Kidney (tissue), 22 donors: ENCODE data around the gene LRRC17. TPM values are rescaled to one million over a fixed set of nuclear protein-coding genes. Genes with fewer than 3 reads are reported as not detected.

Experiments used
- DNase-seq, 5 donors: peaks; one replicate each; pipeline ENCODE4 v3.0.0-alpha.2; 2013 to 2020
- FAIRE-seq: peaks from 2 replicates; lab custom pipeline; 2012; peaks lifted over from hg19 to GRCh38; lab: Jason Lieb, UNC
- H3K27ac ChIP-seq, 2 donors: one replicate each; pipeline ENCODE4 v1.7.0; 2013; ENCODE audit warnings: low read depth in 2 of 2, low read length in 2 of 2, inconsistent platforms in 1 of 2
- H3K27me3 ChIP-seq: one replicate; pipeline ENCODE4 v1.7.1; 2013; ENCODE audit warnings: low read length, inconsistent platforms; ENCODE audit not compliant: control insufficient read depth, insufficient read depth
- H3K36me3 ChIP-seq, 3 donors: one replicate each; pipeline versions ENCODE4 v1.7.0 to v1.7.1; 2013; ENCODE audit warnings: low read length in 3 of 3, control low read depth in 1 of 3, inconsistent platforms in 1 of 3; ENCODE audit not compliant: insufficient read depth in 3 of 3, control insufficient read depth in 2 of 3
- H3K4me1 ChIP-seq, 3 donors: one replicate each; pipeline versions ENCODE4 v1.7.0 to v1.7.1; 2013; ENCODE audit warnings: low read length in 3 of 3, inconsistent platforms in 1 of 3, low read depth in 1 of 3; ENCODE audit not compliant: control insufficient read depth in 2 of 3, insufficient read depth in 2 of 3
- H3K4me3 ChIP-seq, 3 donors: one replicate each; pipeline versions ENCODE4 v1.7.0 to v1.8.1; 2013; ENCODE audit warnings: low read length in 3 of 3, control low read depth in 1 of 3, inconsistent platforms in 1 of 3
- H3K9ac ChIP-seq, 3 donors: one replicate each; pipeline versions ENCODE4 v1.7.0 to v1.7.1; 2013; ENCODE audit warnings: low read length in 3 of 3, control low read depth in 1 of 3, inconsistent platforms in 1 of 3
- H3K9me3 ChIP-seq, 3 donors: one replicate each; pipeline versions ENCODE4 v1.7.0 to v1.7.1; 2013; ENCODE audit warnings: low read length in 3 of 3, control low read depth in 1 of 3, inconsistent platforms in 1 of 3; ENCODE audit not compliant: control insufficient read depth in 2 of 3, insufficient read depth in 1 of 3
- intact Hi-C: fragments of 100-400 bp; cut with DNase I; formaldehyde crosslinking; loops from one replicate; pipeline ENCODE4 v1.11.1; 2022
- long read RNA-seq, 10 donors: library from polyadenylated mRNA in 1 of 10; unstranded in 1 of 10; transcript quantifications; one replicate each; pipeline ENCODE4 v2.0.0 and lab custom pipeline, GENCODE V29; 2021 to 2026
- polyA plus RNA-seq: library from polyadenylated mRNA; stranded (reverse); fragments of 350-450 nt; fragmentation: Illumina TruSeq; extraction: RNeasy Lipid Tissue Mini Kit (QIAGEN cat#74804); gene quantifications from one replicate; pipeline ENCODE4 v1.2.3, GENCODE V29; 2014; ENCODE audit warnings: low read depth, low replicate concordance; ENCODE audit not compliant: insufficient read depth
- total RNA-seq: library from RNA; stranded (reverse); fragmentation: NEBNext Ultra II Directional; extraction: Animal tissue kit (Norgen Biotek cat#: 25700); gene quantifications from one replicate; pipeline ENCODE4 v1.2.1, GENCODE V29; 2021
- TF ChIP-seq, protein P1 (sequence below): IDR thresholded peaks from 3 replicates; pipeline ENCODE4 v1.5.1; 2012; ENCODE audit warnings: mild to moderate bottlenecking, moderate library complexity, borderline replicate concordance; ENCODE audit not compliant: insufficient read depth; ENCODE audit errors: extremely low read depth
- donor health status: control.
- donor health status: control.
- donor health status: control.
- donor health status: control.
- donor health status: control.
- donor health status: DM: yes; HTN: yes; CAD: no.
- donor health status: Normal renal cell carcinoma (clear cell type).

LRRC17 gene, protein sequence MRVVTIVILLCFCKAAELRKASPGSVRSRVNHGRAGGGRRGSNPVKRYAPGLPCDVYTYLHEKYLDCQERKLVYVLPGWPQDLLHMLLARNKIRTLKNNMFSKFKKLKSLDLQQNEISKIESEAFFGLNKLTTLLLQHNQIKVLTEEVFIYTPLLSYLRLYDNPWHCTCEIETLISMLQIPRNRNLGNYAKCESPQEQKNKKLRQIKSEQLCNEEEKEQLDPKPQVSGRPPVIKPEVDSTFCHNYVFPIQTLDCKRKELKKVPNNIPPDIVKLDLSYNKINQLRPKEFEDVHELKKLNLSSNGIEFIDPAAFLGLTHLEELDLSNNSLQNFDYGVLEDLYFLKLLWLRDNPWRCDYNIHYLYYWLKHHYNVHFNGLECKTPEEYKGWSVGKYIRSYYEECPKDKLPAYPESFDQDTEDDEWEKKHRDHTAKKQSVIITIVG
- total RNA-seq, result 4.0 TPM
- 2.1 TPM for polyA plus RNA-seq
- long read RNA-seq, donor 1, partial matches to known transcripts, result 6 of 10 reads
- long read RNA-seq, donor 1, other reads (novel, unspliced or antisense), result 0 of 10 reads
- long read RNA-seq, donor 2, transcript LRRC17-202 (4 exons, 1,963 nt), result major isoform, 8 of 18 reads
- long read RNA-seq, donor 2, partial matches to known transcripts, result 9 of 18 reads
- long read RNA-seq, donor 2, other reads (novel, unspliced or antisense), result 0 of 18 reads
- long read RNA-seq, donor 3, transcript LRRC17-202 (4 exons, 1,963 nt), result major isoform, 6 of 12 reads
- long read RNA-seq, donor 3, partial matches to known transcripts, result 6 of 12 reads
- long read RNA-seq, donor 3, other reads (novel, unspliced or antisense), result 0 of 12 reads
- long read RNA-seq, donor 4, transcript LRRC17-202 (4 exons, 1,963 nt), result major isoform, 12 of 14 reads
- long read RNA-seq, donor 4, partial matches to known transcripts, result 0 of 14 reads
- long read RNA-seq, donor 4, other reads (novel, unspliced or antisense), result 0 of 14 reads
- long read RNA-seq, donor 5, partial matches to known transcripts, result 0 of 2 reads
- long read RNA-seq, donor 5, other reads (novel, unspliced or antisense), result 0 of 2 reads
- long read RNA-seq, donor 6, transcript LRRC17-202 (4 exons, 1,963 nt), result major isoform, 8 of 32 reads
- long read RNA-seq, donor 6, partial matches to known transcripts, result 24 of 32 reads
- long read RNA-seq, donor 6, other reads (novel, unspliced or antisense), result 0 of 32 reads
- long read RNA-seq, donor 7, result 0 reads
- long read RNA-seq, donor 8, partial matches to known transcripts, result 19 of 22 reads
- long read RNA-seq, donor 8, other reads (novel, unspliced or antisense), result 0 of 22 reads
- long read RNA-seq, donor 9, transcript LRRC17-202 (4 exons, 1,963 nt), result major isoform, 5 of 25 reads
- long read RNA-seq, donor 9, partial matches to known transcripts, result 18 of 25 reads
- long read RNA-seq, donor 9, other reads (novel, unspliced or antisense), result 0 of 25 reads
- long read RNA-seq, donor 10, transcript LRRC17-202 (4 exons, 1,963 nt), result major isoform, 6 of 18 reads
- long read RNA-seq, donor 10, partial matches to known transcripts, result 12 of 18 reads
- long read RNA-seq, donor 10, other reads (novel, unspliced or antisense), result 0 of 18 reads

DNA sequence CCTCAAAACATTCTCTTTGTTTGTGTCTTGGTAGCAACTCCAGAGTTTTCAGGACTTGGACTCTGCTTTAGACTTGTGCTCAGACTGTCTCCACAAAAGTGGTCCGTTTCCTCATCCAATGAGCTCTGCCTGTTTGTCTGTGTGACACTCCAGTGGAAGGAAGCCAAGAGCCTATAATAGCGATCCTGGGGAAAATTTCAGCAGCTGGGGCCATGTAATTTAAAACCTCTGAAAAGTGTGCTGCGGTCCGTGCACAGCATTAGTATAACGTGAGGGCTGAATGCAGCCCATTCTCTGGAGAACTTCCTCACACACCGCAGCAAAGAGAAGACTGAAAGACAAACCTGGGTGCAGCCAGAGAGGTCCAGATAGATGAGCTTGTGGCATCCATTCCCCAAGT lies at the start of gene LRRC17:
LRRC17 (plus strand) TSS at position 259 of the 400 bp plus-strand sequence. CDS start 20,914 bp downstream, outside the sequence.
- H3K9ac ChIP-seq, result peak within 1 kb of the TSS in 1 of 3 donors; percentile 33
- TF ChIP-seq, protein P1, sequence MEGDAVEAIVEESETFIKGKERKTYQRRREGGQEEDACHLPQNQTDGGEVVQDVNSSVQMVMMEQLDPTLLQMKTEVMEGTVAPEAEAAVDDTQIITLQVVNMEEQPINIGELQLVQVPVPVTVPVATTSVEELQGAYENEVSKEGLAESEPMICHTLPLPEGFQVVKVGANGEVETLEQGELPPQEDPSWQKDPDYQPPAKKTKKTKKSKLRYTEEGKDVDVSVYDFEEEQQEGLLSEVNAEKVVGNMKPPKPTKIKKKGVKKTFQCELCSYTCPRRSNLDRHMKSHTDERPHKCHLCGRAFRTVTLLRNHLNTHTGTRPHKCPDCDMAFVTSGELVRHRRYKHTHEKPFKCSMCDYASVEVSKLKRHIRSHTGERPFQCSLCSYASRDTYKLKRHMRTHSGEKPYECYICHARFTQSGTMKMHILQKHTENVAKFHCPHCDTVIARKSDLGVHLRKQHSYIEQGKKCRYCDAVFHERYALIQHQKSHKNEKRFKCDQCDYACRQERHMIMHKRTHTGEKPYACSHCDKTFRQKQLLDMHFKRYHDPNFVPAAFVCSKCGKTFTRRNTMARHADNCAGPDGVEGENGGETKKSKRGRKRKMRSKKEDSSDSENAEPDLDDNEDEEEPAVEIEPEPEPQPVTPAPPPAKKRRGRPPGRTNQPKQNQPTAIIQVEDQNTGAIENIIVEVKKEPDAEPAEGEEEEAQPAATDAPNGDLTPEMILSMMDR, result no peak
- H3K27me3 ChIP-seq, result no peaks in the 10 kb centered on the region
- intact Hi-C loops, result no loop called here
- no peak within 1 kb of the TSS for H3K27ac ChIP-seq
- no peaks in the 10 kb centered on the region for H3K4me1 ChIP-seq
- no peak for FAIRE-seq
- DNase-seq, result peak in 4 of 5 donors; percentile 79 to 96 (median 88)
- H3K36me3 ChIP-seq, result no peaks in the 10 kb centered on the region
- no peaks in the 10 kb centered on the region for H3K9me3 ChIP-seq
- H3K4me3 ChIP-seq, result peak within 1 kb of the TSS; percentile 32 to 76 (median 47)

DNA sequence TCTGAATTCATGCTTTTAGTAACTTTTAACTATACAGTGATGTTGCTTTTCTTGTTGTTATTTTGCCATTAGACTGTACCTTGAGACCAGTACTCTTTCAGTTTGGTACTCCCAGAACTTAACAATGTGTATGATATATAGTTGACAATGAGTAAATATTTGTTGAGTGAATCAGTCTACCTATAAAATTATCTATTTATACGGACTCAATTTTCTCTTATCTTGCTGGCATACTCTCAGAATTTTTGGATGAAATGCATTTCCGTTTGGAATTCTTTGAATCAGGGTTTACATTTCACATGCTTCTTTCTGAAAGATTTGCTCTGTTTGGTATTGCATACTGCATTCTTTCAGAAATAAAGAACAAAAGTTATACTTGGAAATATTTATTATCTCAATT lies 47.8 kb upstream of the LRRC17 start:
- Histone ChIP-seq H3K4me1 (peaks cover 0 to 6% (median 0%) of the 10 kb centered on the region in 3 donors), H3K27me3 (no peaks in the 10 kb centered on the region), H3K9ac (no peak overlapping the region), H3K4me3 (no peak overlapping the region), H3K36me3 (no peaks in the 10 kb centered on the region), H3K9me3 (no peaks in the 10 kb centered on the region), H3K27ac (no peak overlapping the region)
- TF ChIP-seq, protein P1, result no peak
- no peak for DNase-seq
- no peak for FAIRE-seq
- intact Hi-C loops, result no loop called here

DNA sequence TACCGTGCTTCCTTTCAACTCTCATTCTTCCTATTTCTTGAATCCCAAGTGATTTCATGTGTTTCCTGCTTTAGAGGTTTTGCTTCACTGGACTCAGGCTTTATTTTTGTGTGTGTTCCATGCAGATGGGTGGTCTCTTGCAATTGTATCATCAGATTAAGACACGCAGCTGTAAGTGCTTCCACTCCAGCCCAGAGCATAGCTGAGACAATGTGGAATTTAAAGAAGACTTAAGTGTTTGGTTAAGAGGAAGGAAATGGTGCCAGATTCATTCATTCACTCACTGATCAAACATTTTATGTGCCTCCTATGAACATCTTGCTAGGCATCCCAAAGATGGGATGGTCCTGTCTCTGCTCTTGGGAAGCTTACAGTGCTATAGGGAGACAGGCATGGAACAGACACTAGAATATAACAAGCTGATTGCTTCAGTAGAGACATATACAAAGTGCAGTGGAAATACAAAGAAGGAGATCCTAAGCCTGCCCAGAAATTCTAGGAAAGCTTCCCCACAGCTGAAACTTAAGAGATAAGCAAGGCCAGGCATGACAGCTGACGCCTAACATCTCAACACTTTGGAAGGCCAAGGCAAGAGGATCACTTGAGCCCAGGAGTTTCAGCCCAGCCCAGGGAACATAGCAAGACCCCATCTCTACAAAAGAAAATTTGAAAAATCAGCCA lies 46.1 kb upstream of the LRRC17 start:
- Histone ChIP-seq H3K27me3 (no peaks in the 10 kb centered on the region), H3K9ac (no peak overlapping the region), H3K4me1 (no peaks in the 10 kb centered on the region), H3K4me3 (no peak overlapping the region), H3K27ac (no peak overlapping the region), H3K36me3 (no peaks in the 10 kb centered on the region), H3K9me3 (no peaks in the 10 kb centered on the region)
- no peak for FAIRE-seq
- DNase-seq, result peak in 1 of 5 donors; percentile 42
- intact Hi-C loops, result no loop called here
- TF ChIP-seq, protein P1, result no peak
